Stimulated activated naive CD8-positive, alpha-beta T cell treated with anti-CD3 and anti-CD28 coated beads, Interleukin-15, Interleukin-2, amounts not matched to agents 100 ng/mL and 50 ng/mL, for 24 hours (primary cell): ENCODE results near the gene POMP.
A peak's percentile ranks its signal among the peaks of the same experiment; 100 is the strongest.
"Not testable (repeated sequence)": the region's sequence is repeated elsewhere in the genome, so short reads cannot be mapped to it uniquely, and the experiment has no call there.

Source experiments
- H3K27ac Mint-ChIP-seq: one replicate; pipeline ENCODE4 v1.8.0; 2021; ENCODE audit warnings: mild to moderate bottlenecking, mixed read lengths
- H3K27me3 Mint-ChIP-seq: one replicate; pipeline ENCODE4 v1.8.0; 2021; ENCODE audit warnings: mixed read lengths
- H3K36me3 Mint-ChIP-seq: one replicate; pipeline ENCODE4 v1.8.0; 2021; ENCODE audit warnings: low read depth, mixed read lengths
- H3K4me1 Mint-ChIP-seq: one replicate; pipeline ENCODE4 v1.8.0; 2021; ENCODE audit warnings: low read depth, mixed read lengths
- H3K4me3 Mint-ChIP-seq: one replicate; pipeline ENCODE4 v1.8.0; 2021; ENCODE audit warnings: mild to moderate bottlenecking, mixed read lengths
- H3K9me3 Mint-ChIP-seq: one replicate; pipeline ENCODE4 v1.8.0; 2021; ENCODE audit warnings: mixed read lengths

The POMP gene

GRCh38 chr13:28657784-28658538 is 969 bp upstream of the POMP start:
- peaks cover 55% of the 10 kb centered on the region for H3K4me1 Mint-ChIP-seq
- H3K9me3 Mint-ChIP-seq = no peaks in the 10 kb centered on the region
- H3K36me3 Mint-ChIP-seq = peaks cover 52% of the 10 kb centered on the region
- peak overlapping the region; percentile 97 for H3K27ac Mint-ChIP-seq
- H3K4me3 Mint-ChIP-seq = peak overlapping the region; percentile 99
- no peaks in the 10 kb centered on the region for H3K27me3 Mint-ChIP-seq

GRCh38 chr13:28658539-28658795 is 463 bp upstream of the POMP start:
- no peaks in the 10 kb centered on the region for H3K9me3 Mint-ChIP-seq
- peak overlapping the region; percentile 99 for H3K4me3 Mint-ChIP-seq
- peaks cover 50% of the 10 kb centered on the region for H3K36me3 Mint-ChIP-seq
- no peaks in the 10 kb centered on the region for H3K27me3 Mint-ChIP-seq
- peaks cover 56% of the 10 kb centered on the region for H3K4me1 Mint-ChIP-seq
- peak overlapping the region; percentile 97 for H3K27ac Mint-ChIP-seq

GRCh38 chr13:28659621-28659970 is 666 bp downstream of the POMP start:
- peaks cover 59% of the 10 kb centered on the region for H3K36me3 Mint-ChIP-seq
- H3K4me3 Mint-ChIP-seq = peak overlapping the region; percentile 99
- H3K27me3 Mint-ChIP-seq = no peaks in the 10 kb centered on the region
- H3K27ac Mint-ChIP-seq = peak overlapping the region; percentile 97
- H3K4me1 Mint-ChIP-seq = peaks cover 57% of the 10 kb centered on the region
- no peaks in the 10 kb centered on the region for H3K9me3 Mint-ChIP-seq

- no peak overlapping the region for H3K4me3 Mint-ChIP-seq
- no peak overlapping the region for H3K27ac Mint-ChIP-seq
- H3K27me3 Mint-ChIP-seq = no peaks in the 10 kb centered on the region
- H3K4me1 Mint-ChIP-seq = peaks cover 32% of the 10 kb centered on the region
- peaks cover 90% of the 10 kb centered on the region for H3K36me3 Mint-ChIP-seq
- H3K9me3 Mint-ChIP-seq = no peaks in the 10 kb centered on the region
These were observed 8.1 kb downstream of the POMP start for GRCh38 chr13:28666897-28667488.

- Mint-ChIP-seq H3K27ac (no peak overlapping the region), H3K36me3 (peaks cover 82% of the 10 kb centered on the region), H3K9me3 (no peaks in the 10 kb centered on the region), H3K4me3 (no peak overlapping the region), H3K4me1 (peaks cover 13% of the 10 kb centered on the region), H3K27me3 (no peaks in the 10 kb centered on the region)
These were observed 12.3 kb downstream of the POMP start for GRCh38 chr13:28671126-28671792.

GRCh38 chr13:28678809-28679208 is 19.9 kb downstream of the POMP start:
- H3K36me3 Mint-ChIP-seq = peaks cover 42% of the 10 kb centered on the region
- no peaks in the 10 kb centered on the region for H3K27me3 Mint-ChIP-seq
- H3K27ac Mint-ChIP-seq = no peak overlapping the region

GRCh38 chr13:28679628-28680027 is 20.7 kb downstream of the POMP start:
- H3K36me3 Mint-ChIP-seq = peaks cover 34% of the 10 kb centered on the region
- H3K4me1 Mint-ChIP-seq = no peaks in the 10 kb centered on the region
- no peak overlapping the region for H3K4me3 Mint-ChIP-seq
- no peak overlapping the region for H3K27ac Mint-ChIP-seq
- no peaks in the 10 kb centered on the region for H3K9me3 Mint-ChIP-seq
- no peaks in the 10 kb centered on the region for H3K27me3 Mint-ChIP-seq

More at GRCh38 chr13:28678809-28679208, 19.9 kb downstream of the POMP start:
- Mint-ChIP-seq H3K4me1 (no peaks in the 10 kb centered on the region), H3K9me3 (no peaks in the 10 kb centered on the region), H3K4me3 (no peak overlapping the region)

GRCh38 chr13:28680541-28680940 is 21.6 kb downstream of the POMP start:
- Mint-ChIP-seq H3K9me3 (no peaks in the 10 kb centered on the region), H3K4me1 (no peaks in the 10 kb centered on the region), H3K27ac (no peak overlapping the region), H3K27me3 (no peaks in the 10 kb centered on the region), H3K4me3 (no peak overlapping the region), H3K36me3 (peaks cover 29% of the 10 kb centered on the region)

GRCh38 chr13:28683169-28683568 is 24.2 kb downstream of the POMP start:
- H3K4me1 Mint-ChIP-seq, H3K9me3 Mint-ChIP-seq, H3K27ac Mint-ChIP-seq, H3K27me3 Mint-ChIP-seq, H3K4me3 Mint-ChIP-seq: not testable (repeated sequence)
- H3K36me3 Mint-ChIP-seq = peaks cover 12% of the 10 kb centered on the region

GRCh38 chr13:28684257-28684656 is 25.3 kb downstream of the POMP start:
- H3K4me1 Mint-ChIP-seq = no peaks in the 10 kb centered on the region
- H3K9me3 Mint-ChIP-seq = peaks cover 4% of the 10 kb centered on the region

GRCh38 chr13:28685114-28685513 is 26.2 kb downstream of the POMP start:
- Mint-ChIP-seq H3K27me3 (no peaks in the 10 kb centered on the region), H3K9me3 (peaks cover 10% of the 10 kb centered on the region), H3K4me1 (no peaks in the 10 kb centered on the region), H3K4me3 (no peak overlapping the region), H3K36me3 (peaks cover under 1% of the 10 kb centered on the region), H3K27ac (no peak overlapping the region)

More at GRCh38 chr13:28684257-28684656, 25.3 kb downstream of the POMP start:
- Mint-ChIP-seq H3K27me3 (no peaks in the 10 kb centered on the region), H3K4me3 (no peak overlapping the region), H3K27ac (no peak overlapping the region), H3K36me3 (peaks cover 6% of the 10 kb centered on the region)

- H3K4me3 Mint-ChIP-seq = no peak overlapping the region
- H3K4me1 Mint-ChIP-seq = no peaks in the 10 kb centered on the region
These were observed 27.0 kb downstream of the POMP start for GRCh38 chr13:28685892-28686291.

GRCh38 chr13:28693605-28694491 is 34.9 kb downstream of the POMP start:
- H3K36me3 Mint-ChIP-seq = peaks cover 29% of the 10 kb centered on the region
- not testable (repeated sequence) for H3K4me3 Mint-ChIP-seq, H3K4me1 Mint-ChIP-seq, H3K27me3 Mint-ChIP-seq, H3K27ac Mint-ChIP-seq
- peaks cover 24% of the 10 kb centered on the region for H3K9me3 Mint-ChIP-seq

More at GRCh38 chr13:28685892-28686291, 27.0 kb downstream of the POMP start:
- Mint-ChIP-seq H3K27ac (no peak overlapping the region), H3K9me3 (peaks cover 12% of the 10 kb centered on the region), H3K27me3 (no peaks in the 10 kb centered on the region), H3K36me3 (no peaks in the 10 kb centered on the region)

GRCh38 chr13:28697441-28697840 is 38.5 kb downstream of the POMP start:
- H3K36me3 Mint-ChIP-seq = peaks cover 45% of the 10 kb centered on the region
- no peak overlapping the region for H3K27ac Mint-ChIP-seq
- H3K4me1 Mint-ChIP-seq = no peaks in the 10 kb centered on the region
- no peak overlapping the region for H3K4me3 Mint-ChIP-seq
- peaks cover 4% of the 10 kb centered on the region for H3K9me3 Mint-ChIP-seq
- H3K27me3 Mint-ChIP-seq = no peaks in the 10 kb centered on the region

- no peaks in the 10 kb centered on the region for H3K9me3 Mint-ChIP-seq
- peaks cover 53% of the 10 kb centered on the region for H3K36me3 Mint-ChIP-seq
These were observed 40.3 kb downstream of the POMP start for GRCh38 chr13:28699246-28699645.

More at GRCh38 chr13:28699246-28699645, 40.3 kb downstream of the POMP start:
- H3K27me3 Mint-ChIP-seq = no peaks in the 10 kb centered on the region
- H3K27ac Mint-ChIP-seq = no peak overlapping the region
- no peak overlapping the region for H3K4me3 Mint-ChIP-seq
- no peaks in the 10 kb centered on the region for H3K4me1 Mint-ChIP-seq
